Ammon's horn (tissue), 1 donor: Measurements from ENCODE around the gene SLC36A2.

ENCODE experiments used
- DNase-seq: peaks from one replicate; pipeline ENCODE4 v3.0.0-alpha.2; 2016; ENCODE audit warnings: low spot score

The SLC36A2 gene

DNA sequence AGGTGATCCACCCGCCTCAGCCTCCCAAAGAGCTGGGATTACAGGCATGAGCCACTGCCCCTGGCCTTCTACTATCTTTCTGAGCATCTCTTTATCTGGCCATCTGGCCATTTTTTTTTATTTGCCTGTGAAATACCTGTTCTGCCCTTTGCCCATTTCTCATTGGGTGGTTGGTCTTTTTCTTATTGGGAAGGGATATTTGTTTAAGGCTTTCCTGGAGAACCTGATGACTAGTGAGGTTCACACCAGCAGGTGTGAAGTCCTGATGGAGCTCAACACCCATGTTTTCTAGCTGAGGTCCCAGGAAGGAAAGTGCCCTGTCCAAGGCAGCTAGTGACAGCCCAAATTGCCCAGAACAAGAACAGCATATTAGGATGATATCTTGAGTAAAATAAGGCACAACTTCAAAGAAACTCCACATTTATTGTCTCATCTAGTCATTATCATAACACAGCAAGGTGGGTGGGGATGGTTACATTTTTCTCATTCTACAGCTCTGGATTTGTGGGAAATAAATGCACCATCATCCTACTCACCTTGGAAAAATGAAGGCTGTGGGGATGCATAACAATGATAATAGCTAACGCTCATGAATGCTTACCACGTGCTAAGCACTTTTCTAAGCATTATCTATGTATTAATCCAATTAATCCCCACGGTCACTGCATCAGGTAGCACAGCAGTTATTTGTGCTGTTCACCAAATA lies 64.1 kb downstream of the SLC36A2 start:
- DNase-seq = no peak

- DNase-seq = no peak
Observed at GRCh38 chr5:151281001-151281639, 66.2 kb downstream of the SLC36A2 start.

DNA sequence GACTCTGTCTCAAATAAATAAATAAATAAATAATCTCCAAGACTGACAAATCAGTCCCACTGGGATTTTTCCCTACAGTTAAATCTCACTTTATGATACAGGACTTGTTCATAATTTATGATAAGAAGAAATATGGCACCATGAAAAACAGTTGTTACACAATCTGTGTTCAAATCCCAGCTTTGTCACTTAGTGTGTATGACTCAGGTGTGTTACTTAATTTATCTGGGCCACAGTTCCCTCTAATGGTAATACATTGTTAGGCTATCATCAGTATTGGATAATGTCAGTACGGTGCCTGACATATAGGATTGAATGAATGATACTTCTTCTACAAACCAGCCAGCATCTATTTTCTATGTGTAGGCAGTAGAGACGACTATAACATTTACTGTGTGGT lies 66.9 kb downstream of the SLC36A2 start:
- DNase-seq = no peak

- no peak for DNase-seq
Observed at GRCh38 chr5:151278845-151279244, 68.5 kb downstream of the SLC36A2 start.

GRCh38 chr5:151275803-151276202 lies 71.6 kb downstream of the SLC36A2 start:
- no peak for DNase-seq

- DNase-seq = no peak
Observed at GRCh38 chr5:151274666-151275065, 72.7 kb downstream of the SLC36A2 start.

GRCh38 chr5:151271336-151271735 lies 76.0 kb downstream of the SLC36A2 start:
- DNase-seq = no peak

DNA sequence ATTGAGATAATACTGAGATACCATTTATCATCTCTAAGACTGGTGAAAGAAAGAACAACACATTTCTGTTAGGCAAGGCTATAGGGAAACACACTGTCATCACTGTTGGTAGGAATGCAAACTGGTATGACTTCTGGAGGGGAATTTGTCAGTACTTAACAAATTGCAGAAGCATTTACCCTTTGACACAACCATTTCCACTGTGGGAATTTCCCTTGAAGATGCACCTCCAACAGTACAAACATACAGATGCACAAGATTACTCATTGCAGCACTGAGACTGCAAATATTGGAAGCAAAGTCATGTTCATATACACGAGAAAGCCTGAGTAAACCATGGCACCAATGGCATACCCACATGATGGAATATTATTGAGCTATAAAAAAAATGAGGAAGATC lies 76.8 kb downstream of the SLC36A2 start:
- no peak for DNase-seq

GRCh38 chr5:151267491-151268260 lies 79.7 kb downstream of the SLC36A2 start:
- no peak for DNase-seq
